ENCODE data around the gene PLEK.
A peak's percentile ranks its signal among the peaks of the same experiment; 100 is the strongest.
"Not testable (repeated sequence)": the region's sequence is repeated elsewhere in the genome, so short reads cannot be mapped to it uniquely, and the experiment has no call there.

Gene PLEK, protein sequence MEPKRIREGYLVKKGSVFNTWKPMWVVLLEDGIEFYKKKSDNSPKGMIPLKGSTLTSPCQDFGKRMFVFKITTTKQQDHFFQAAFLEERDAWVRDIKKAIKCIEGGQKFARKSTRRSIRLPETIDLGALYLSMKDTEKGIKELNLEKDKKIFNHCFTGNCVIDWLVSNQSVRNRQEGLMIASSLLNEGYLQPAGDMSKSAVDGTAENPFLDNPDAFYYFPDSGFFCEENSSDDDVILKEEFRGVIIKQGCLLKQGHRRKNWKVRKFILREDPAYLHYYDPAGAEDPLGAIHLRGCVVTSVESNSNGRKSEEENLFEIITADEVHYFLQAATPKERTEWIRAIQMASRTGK

GRCh38 chr2:68365087-68365486 is at the start of gene PLEK:
TSS of gene PLEK (plus strand) at chr2:68365282. CDS start at chr2:68365352, 70 bp downstream.
- DNase-seq, result peak; percentile 81

DNA sequence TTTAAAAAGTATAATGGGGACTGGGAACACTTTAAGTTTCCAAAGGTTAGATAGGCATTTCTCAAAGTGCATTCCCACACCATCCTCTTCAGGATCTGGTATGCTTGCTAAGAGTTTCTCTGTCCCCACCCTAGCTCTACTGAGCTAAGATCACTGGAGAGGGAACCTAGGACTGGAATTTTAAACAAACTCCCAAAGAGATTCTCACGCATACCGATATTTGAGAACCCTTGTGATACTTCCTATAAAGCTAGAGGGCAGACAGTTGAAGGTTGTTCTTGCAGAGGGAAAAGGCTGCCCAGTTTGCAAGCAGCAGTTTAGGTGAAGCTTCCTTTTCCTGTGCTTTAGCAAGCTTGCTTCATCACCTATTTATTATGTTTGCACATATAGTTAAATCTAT is 49.0 kb upstream of the PLEK start:
- DNase-seq, result no peak

GRCh38 chr2:68317971-68318913 is 46.8 kb upstream of the PLEK start:
- DNase-seq, result no peak

DNA sequence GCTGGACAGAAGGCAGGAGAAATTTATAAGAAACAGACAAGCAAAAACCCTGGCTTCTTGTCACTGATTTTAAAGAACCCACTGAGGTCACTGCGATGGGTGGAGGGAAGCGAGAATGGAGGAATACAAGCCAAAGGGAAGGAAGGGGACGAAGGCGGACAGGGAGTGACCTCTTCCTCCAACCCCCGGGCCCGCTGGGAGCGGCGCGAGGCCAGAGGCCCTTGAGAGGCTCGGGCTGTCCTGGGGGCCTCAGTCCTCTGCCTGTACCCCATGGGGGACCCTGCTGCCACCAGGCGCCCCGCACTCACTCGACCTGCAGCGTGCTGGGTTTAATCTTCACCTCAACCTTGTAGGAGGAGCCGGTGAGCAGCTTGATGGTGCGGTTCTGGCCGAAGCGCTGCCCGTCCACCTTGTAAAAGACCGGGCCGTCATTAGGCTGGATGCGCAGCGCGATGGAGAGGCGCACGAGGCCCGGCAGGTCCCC is 46.1 kb upstream of the PLEK start:
- no peak for DNase-seq

GRCh38 chr2:68319398-68320117 is 45.5 kb upstream of the PLEK start, which contains the start of gene CNRIP1:
TSS of gene CNRIP1 (minus strand) at chr2:68319949. CDS start at chr2:68319400, 549 bp downstream.
- DNase-seq, result no peak

GRCh38 chr2:68320118-68320641 is 44.9 kb upstream of the PLEK start:
- DNase-seq, result no peak

GRCh38 chr2:68325056-68325455 is 40.0 kb upstream of the PLEK start:
- DNase-seq, result no peak

DNA sequence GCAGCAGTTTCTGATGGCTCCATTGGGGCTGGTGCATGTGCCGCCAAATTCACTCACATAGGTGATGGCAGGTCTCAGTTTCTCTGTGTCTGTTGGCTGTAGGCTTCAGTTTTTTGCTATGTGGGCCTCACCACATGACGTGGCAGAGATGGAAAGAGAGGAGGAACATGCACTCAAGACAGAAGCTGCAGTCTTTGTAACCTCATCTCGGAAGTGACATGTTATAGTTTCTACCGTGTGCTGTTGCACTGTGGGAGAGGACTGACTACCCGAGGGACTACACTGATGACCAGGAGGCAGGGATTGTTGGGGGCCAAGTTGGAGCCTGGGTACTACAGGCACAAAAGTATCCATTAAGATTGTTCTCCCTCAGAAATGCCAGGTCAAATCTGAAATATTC is 36.2 kb upstream of the PLEK start:
- DNase-seq, result no peak

- no peak for DNase-seq
Observed at GRCh38 chr2:68330691-68331090, 34.4 kb upstream of the PLEK start.

DNA sequence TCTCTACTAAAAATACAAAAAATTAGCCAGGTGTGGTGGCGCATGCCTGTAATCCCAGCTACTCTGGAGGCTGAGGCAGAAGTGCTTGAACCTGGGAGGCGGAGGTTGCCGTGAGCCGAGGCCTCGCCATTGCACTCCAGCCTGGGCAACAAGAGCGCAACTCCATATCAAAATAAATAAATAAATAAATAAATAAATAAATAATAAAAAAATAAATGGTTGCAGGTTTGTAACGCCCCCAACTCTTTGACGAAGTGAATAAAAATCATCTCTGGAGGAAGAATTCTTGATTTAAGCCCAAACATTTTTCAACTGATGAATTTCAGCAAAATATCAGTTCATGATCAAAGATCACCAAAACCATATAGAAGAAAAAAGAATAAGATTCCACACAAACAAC is 32.1 kb upstream of the PLEK start:
- no peak for DNase-seq

DNA sequence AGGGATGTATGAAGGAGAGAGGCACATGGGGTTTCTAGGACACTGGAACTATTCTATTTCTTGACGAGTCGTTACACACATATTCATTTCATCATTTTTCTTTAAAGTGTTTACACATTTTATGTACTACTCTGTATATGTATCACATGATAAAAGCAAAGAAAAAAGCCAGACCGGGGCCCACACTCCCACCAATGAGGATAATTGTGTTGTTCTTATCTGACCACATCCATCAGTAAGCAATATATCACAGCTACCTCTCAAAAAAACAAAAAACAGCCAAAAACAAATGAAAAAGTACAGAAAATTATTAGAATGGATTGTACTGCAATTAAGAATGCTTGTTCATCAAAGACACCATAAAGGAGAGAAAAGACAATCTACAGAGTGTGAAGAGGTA is 31.2 kb upstream of the PLEK start:
- DNase-seq, result no peak

GRCh38 chr2:68336192-68336591 is 28.9 kb upstream of the PLEK start:
- DNase-seq, result no peak

DNA sequence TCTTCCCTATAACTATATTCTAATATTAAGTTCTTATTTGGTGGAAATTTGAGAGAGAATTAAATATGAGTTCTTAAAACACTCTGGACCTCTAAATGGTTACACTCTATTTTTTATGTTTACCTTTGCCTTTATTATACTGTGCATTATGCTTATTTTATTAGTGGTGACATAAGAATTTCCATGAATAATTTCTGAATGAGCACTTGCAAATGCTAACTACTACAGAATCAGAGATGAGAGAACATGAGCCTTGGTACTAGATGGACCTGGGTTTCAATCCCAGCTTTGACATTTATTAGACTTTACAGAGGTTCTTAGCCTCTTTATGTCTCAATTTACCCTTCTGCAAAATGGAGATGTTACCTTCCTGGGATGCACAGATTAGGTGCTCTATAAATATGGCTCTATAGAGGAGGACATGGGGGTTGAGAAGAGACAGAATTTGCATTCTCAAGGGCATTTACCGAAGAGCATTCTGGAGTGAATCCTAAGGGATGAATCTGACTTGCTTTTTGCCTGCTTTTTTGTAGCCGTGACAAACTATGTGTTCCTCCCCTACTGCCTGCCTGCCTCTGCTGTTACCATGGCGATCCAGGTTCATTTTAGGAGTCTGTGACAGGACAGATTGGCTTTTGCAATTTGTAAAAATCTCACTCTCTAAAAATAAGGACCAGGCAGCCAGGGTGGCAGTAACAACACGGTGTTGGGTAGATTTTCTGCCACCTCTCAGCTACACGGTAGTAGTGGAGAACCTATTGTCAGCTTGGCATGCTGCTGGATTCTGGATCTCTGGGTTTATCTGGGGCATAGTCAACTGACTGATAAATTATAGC is 24.6 kb upstream of the PLEK start:
- no peak for DNase-seq

DNA sequence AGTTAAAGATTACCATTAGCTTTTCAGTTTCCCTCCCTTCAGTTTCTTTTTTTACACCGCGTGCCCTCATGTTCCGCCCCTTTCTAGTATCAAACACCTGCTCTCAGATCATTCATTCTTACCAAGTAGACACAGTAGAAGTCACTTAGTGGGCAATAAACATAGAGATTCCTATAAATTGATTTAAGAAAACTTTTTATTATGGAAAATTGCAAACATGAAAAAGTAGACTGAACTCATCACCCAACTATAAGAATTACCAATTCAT is 24.1 kb upstream of the PLEK start:
- no peak for DNase-seq

DNA sequence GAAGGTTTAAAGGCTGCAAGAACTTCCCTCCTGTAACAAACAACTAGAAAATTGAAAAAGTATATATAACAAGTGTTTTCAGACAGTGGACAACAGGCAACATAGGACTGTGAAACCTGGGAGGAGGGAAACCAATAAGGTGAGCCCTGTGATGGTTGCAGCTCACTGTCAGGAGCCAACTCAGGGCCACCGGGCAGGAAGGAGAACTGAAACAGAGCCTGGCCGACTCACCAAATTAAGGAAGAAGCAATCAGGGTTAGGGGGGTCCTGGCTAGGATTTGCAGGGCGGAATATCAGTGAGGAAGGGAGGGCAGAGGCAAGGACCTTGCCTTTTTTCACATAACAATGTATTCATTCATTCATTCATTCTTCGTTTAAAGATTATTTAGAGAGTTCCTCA is 23.5 kb upstream of the PLEK start:
- DNase-seq, result no peak

DNA sequence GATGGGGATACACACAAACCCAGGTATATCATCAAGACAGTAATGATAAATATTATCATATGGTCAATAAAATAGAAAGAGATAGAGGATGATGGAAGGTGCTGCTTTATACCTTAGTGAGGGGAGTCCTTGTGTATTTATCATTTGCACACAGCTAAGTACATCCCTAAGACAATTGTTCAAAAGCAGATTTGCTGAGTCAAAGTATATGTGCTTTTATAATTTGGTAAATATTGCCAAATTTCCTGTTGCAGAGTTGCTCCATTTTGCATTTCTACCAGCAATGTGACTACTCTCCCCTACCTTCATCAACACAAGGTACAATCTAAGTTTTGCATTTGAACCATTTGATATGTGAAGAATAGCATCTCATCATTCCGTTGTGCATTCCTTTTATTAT is 22.6 kb upstream of the PLEK start:
- no peak for DNase-seq

DNA sequence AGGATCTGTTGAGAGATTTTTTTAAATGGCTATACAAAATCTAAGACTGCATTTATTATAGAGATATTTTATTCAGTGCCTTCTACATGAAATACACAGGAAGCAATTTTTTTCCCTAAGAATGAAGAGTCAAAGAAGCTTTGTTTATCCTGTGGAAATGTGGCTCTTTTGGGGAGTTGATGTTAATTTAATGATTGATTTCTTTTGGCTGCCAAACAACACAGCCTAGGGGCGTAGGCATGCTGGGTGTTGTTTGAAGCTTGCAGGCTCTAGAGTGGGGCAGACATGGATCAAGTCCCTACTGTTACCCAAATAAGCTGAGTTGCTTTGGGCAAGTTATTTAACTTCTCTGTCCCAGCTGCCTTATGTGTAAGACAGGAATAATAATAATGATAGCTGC is 21.1 kb upstream of the PLEK start:
- no peak for DNase-seq

- DNase-seq, result no peak
Observed at GRCh38 chr2:68345129-68345875, 19.8 kb upstream of the PLEK start.

- not testable (repeated sequence) for DNase-seq
Observed at GRCh38 chr2:68349091-68349490, 16.0 kb upstream of the PLEK start.

DNA sequence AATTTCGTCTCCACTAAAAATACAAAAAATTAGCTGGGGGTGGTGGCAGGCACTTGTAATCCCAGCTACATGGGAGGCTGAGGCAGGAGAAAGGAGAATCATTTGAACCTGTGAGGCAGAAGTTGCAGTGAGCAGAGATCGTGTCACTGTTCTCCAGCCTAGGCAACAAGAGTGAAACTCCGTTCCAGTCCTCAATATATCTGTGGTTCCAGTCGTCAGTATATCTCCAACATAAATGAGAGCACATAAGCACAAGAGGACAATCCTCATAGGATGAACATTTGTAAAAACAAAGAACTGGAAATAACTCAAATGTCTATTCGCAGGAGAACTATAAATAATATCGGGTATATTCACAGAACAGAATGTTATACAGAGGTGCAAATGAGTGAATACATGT is 13.1 kb upstream of the PLEK start:
- no peak for DNase-seq

DNA sequence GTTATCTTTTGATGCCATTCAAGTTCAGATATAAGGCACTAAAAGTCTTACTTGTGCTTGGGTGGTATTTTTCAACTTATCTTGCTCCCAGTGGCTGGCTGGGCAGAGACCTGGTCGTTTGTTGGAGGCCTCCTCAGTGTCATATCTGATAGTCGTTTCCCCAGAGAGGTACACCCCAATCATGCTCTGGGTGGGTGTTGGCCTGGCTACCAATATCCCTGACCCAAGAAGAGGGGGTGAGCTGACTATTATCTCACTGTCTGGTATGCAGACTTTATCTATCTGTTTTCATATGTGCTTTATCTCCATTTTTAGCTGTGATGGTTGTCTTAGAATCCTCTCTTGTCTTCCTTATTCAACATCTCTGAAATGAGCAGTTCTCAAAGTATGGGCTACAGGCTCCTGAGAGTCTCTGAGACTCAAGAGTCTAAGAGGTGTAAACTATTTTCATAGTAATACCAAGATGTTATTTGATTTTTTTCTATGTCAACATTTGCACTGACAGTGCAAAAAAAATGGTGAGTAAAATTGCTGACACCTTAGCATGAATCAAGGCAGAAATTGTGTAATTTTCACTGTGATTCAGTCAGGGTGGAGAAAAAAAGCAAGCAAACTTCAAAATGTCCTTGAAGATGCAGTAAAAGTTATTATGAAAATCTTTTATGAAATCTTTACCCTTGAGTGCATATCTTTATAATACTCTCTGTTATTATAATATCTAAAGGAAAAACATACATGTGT is 12.3 kb upstream of the PLEK start:
- DNase-seq, result no peak
